D721Med (cell line): ENCODE measurements around the gene LYRM4.

Experiments used
- DNase-seq: peaks from one replicate; pipeline ENCODE4 v3.0.0; 2011; ENCODE audit warnings: low spot score; ENCODE audit not compliant: insufficient read length
- FAIRE-seq: peaks from 2 replicates; lab custom pipeline; 2011; peaks lifted over from hg19 to GRCh38; lab: Jason Lieb, UNC
- TF ChIP-seq, protein P1 (sequence below): IDR thresholded peaks from 2 replicates; pipeline ENCODE4 v1.5.1; 2012; ENCODE audit warnings: mild to moderate bottlenecking, control low read depth; ENCODE audit not compliant: insufficient read depth; ENCODE audit errors: missing control alignments

LYRM4 gene

DNA sequence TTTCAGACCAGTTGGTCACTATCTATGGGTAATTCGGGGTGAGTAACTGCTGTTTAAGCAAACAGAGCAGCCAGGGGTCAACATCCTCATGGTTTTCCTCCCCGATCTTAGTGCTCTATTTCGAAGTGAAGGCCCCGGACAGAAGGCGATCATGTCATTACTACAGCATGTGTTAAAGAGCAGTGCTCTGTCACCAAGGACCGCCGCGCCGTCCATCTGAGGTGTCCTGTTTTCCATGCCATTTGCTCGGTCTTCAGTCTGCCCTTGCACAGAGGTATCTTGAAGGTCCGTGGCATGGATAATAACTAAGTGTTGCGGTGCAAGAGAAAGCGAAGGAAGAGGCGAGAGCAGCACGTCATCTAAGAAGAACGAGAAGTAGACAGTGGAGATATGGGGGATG is 150.5 kb downstream of the LYRM4 start:
- no peak for DNase-seq
- FAIRE-seq, result no peak
- TF ChIP-seq, protein P1, sequence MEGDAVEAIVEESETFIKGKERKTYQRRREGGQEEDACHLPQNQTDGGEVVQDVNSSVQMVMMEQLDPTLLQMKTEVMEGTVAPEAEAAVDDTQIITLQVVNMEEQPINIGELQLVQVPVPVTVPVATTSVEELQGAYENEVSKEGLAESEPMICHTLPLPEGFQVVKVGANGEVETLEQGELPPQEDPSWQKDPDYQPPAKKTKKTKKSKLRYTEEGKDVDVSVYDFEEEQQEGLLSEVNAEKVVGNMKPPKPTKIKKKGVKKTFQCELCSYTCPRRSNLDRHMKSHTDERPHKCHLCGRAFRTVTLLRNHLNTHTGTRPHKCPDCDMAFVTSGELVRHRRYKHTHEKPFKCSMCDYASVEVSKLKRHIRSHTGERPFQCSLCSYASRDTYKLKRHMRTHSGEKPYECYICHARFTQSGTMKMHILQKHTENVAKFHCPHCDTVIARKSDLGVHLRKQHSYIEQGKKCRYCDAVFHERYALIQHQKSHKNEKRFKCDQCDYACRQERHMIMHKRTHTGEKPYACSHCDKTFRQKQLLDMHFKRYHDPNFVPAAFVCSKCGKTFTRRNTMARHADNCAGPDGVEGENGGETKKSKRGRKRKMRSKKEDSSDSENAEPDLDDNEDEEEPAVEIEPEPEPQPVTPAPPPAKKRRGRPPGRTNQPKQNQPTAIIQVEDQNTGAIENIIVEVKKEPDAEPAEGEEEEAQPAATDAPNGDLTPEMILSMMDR, result no peak

DNA sequence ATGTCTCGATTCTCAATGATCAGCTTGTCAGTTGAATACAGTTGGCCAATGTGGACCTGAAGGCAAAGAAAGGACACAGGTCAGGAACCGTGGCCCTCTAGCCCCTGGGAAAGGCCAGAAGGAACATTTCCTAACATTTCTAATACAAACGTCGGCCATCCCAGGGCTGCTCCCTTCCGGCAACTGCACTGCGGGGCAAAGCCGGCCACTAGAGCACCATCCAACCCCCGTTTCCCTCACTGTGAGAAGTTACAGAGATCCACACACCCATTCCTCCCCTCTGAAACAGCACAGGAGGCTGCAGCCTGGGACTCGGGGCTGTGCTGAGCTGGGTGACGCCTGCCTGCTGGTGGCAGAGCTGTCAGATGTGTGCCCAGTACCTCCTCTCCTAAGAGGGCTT is 151.3 kb downstream of the LYRM4 start:
- DNase-seq (no peak), FAIRE-seq (no peak)
- TF ChIP-seq, protein P1, result no peak

DNA sequence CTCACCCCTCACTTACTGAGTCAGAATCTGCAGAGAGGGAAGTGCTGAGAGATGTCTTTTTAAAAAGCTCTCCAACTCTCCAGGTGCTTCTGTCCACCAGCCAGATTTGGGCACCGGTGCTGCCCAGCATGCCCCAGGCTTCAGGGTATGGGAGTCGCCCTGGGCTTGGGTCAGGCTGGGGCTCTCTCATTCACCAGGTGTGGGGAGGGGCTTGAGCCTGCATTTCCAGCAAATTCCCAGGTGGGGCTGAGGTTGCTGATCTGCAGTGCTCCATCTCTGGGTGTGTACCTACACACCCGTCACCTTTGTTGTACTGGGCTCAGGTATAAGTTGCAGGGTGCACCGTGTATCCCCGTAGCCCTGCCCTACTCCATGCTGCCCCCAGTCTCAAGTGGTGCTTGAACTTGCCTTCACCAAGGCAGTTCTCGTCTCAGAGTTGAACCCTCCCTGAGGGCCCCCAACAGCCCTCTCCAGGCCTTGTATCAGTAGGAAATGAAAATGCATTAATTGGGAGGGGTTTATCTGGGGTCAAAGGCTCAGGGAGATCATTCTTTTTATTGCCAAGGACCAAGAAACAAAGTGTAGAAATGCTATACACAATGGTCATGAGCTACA is 152.1 kb downstream of the LYRM4 start:
- TF ChIP-seq, protein P1, result no peak
- FAIRE-seq, result no peak
- no peak for DNase-seq

DNA sequence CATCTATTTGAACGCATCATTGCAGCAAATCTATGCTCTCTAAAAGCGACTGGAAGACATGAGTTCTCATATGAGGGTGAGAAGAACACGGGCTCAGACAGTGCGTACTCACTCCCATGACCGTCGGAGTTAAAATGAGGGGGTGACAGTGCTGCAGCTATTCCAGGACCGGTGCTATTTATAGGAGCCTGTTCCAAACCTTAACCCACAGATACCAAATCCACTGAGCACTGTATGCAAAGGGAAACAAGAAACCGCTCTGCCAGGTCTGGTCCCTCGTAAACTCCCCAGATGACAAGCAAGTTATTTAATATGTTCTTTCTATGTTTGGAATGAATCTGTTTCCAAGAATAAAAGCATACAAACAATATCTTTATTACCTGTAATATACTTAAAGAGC is 152.7 kb downstream of the LYRM4 start:
- TF ChIP-seq, protein P1, result no peak
- no peak for DNase-seq
- no peak for FAIRE-seq

DNA sequence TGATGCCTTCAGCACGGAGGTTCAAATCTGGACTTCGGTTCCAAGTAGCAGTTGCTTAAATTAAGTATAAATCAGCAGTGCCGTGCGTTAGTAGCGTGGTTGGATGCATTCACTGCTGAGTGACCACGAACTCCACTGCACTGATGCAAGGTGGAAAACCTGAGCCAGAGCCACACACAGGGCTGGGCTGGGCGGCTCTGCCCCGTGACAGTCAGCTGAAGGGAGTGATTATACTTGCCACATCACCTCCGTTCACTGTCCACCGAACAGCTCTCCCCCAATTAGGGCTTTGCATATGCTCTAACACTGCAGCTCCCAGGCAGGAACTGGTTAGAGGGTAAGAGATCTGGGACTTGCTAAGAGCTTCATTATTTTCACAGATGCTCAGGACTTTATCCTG is 153.4 kb downstream of the LYRM4 start:
- FAIRE-seq (no peak), DNase-seq (no peak)
- TF ChIP-seq, protein P1, result no peak

DNA sequence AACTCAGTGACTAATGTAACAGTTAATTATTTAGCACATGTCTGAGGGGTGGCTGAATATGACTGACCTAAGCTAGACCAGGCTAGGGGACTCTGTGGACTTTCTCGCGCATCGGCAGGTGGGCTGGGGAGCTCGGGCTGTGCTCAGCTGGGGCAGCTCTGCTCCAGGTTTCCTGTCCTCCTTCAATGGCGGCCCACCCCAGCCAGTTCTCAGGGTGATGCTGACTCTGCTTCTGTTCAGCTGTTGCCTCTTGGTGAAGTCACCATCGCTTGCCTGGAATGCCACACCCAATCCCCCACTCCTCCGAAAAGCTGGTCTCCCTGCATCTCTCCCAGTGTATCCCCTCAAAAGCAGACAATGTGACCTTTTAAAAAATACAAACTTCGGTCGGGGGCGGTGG is 155.6 kb downstream of the LYRM4 start:
- DNase-seq, result no peak
- TF ChIP-seq, protein P1, result no peak
- no peak for FAIRE-seq

DNA sequence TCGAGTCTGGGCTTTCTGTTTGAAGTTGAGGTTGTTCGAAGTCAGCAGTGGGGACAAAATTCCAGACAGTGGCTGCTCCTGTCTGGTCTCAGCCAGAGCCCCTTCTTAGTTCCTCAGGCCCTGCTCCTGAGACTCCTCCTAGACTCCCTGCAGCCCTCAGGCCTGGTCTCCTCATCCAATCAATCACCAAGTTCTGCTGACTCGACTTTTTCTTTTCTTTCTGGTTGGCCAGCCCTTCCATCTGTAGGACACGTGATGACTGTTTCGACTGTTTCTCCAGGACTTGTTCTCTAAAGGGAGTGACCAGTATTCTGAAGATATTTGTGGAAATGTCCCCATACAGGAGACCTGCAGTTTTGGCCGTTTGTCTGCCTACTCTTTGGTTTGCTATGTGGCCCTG is 156.1 kb downstream of the LYRM4 start:
- DNase-seq (no peak), FAIRE-seq (no peak)
- TF ChIP-seq, protein P1, result no peak
